H9 (cell line): ENCODE data around the gene DCAF12L1. TPM values are rescaled to one million over a fixed set of nuclear protein-coding genes. Genes with fewer than 3 reads are reported as not detected.
A peak's percentile ranks its signal among the peaks of the same experiment; 100 is the strongest.

Source experiments
- DNase-seq: peaks from one replicate; pipeline ENCODE4 v3.0.0-alpha.2; 2017
- H2AFZ ChIP-seq: one replicate; pipeline ENCODE4 v1.6.1; 2013; ENCODE audit warnings: mild to moderate bottlenecking, low read length, control low read depth, moderate library complexity
- H2AK5ac ChIP-seq: 2 replicates; pipeline ENCODE4 v1.6.1; 2013; ENCODE audit warnings: low read length, control low read depth, mixed read lengths; ENCODE audit not compliant: insufficient read length
- H2BK120ac ChIP-seq: one replicate; pipeline ENCODE4 v1.6.1; 2013; ENCODE audit warnings: low read depth, mild to moderate bottlenecking, low read length, control low read depth, inconsistent platforms; ENCODE audit not compliant: poor library complexity, severe bottlenecking
- H2BK12ac ChIP-seq: 2 replicates; pipeline ENCODE4 v1.6.1; 2013; ENCODE audit warnings: low read length, control low read depth, mixed read lengths, low read depth; ENCODE audit not compliant: insufficient read length
- H2BK15ac ChIP-seq: 2 replicates; pipeline ENCODE4 v1.6.1; 2013; ENCODE audit warnings: low read depth, low read length, control low read depth
- H2BK20ac ChIP-seq: one replicate; pipeline ENCODE4 v1.6.1; 2013; ENCODE audit warnings: low read depth, mild to moderate bottlenecking, low read length, control low read depth, inconsistent platforms; ENCODE audit not compliant: poor library complexity, severe bottlenecking
- H2BK5ac ChIP-seq: 2 replicates; pipeline ENCODE4 v1.6.1; 2013; ENCODE audit warnings: low read length, control low read depth, mixed read lengths; ENCODE audit not compliant: insufficient read length
- H3K14ac ChIP-seq: 2 replicates; pipeline ENCODE4 v1.6.1; 2013; ENCODE audit warnings: low read length, control low read depth; ENCODE audit not compliant: insufficient read depth
- H3K18ac ChIP-seq: 2 replicates; pipeline ENCODE4 v1.6.1; 2013; ENCODE audit warnings: low read depth, mild to moderate bottlenecking, mixed read lengths, low read length, control low read depth; ENCODE audit not compliant: insufficient read length
- H3K23ac ChIP-seq: 2 replicates; pipeline ENCODE4 v1.6.1; 2013; ENCODE audit warnings: low read length, control low read depth, mixed read lengths, low read depth; ENCODE audit not compliant: insufficient read length
- H3K23me2 ChIP-seq: 2 replicates; pipeline ENCODE4 v1.6.1; 2013; ENCODE audit warnings: low read depth, mild to moderate bottlenecking, mixed read lengths, low read length, control low read depth; ENCODE audit not compliant: insufficient read length, poor library complexity, severe bottlenecking
- H3K27ac ChIP-seq: 2 replicates; pipeline ENCODE4 v1.5.1; 2013; ENCODE audit warnings: low read length, control low read depth, mixed read lengths, low read depth; ENCODE audit not compliant: insufficient read length
- H3K27me3 ChIP-seq: 2 replicates; pipeline ENCODE4 v1.6.1; 2013; ENCODE audit warnings: low read length, control low read depth, inconsistent platforms; ENCODE audit not compliant: insufficient read depth
- H3K4ac ChIP-seq: 2 replicates; pipeline ENCODE4 v1.6.1; 2013; ENCODE audit warnings: low read depth, mild to moderate bottlenecking, control low read depth, inconsistent platforms, low read length, moderate library complexity
- H3K4me1 ChIP-seq: 2 replicates; pipeline ENCODE4 v1.6.1; 2013; ENCODE audit warnings: low read length, control low read depth, inconsistent platforms; ENCODE audit not compliant: insufficient read depth
- H3K4me2 ChIP-seq: 2 replicates; pipeline ENCODE4 v1.6.1; 2013; ENCODE audit warnings: low read length, control low read depth, mixed read lengths; ENCODE audit not compliant: insufficient read length, insufficient read depth
- H3K56ac ChIP-seq: 2 replicates; pipeline ENCODE4 v1.6.1; 2013; ENCODE audit warnings: low read depth, mild to moderate bottlenecking, mixed read lengths, low read length, control low read depth; ENCODE audit not compliant: insufficient read length
- H3K79me1 ChIP-seq: 2 replicates; pipeline ENCODE4 v1.6.1; 2013; ENCODE audit warnings: low read depth, mild to moderate bottlenecking, moderate library complexity, low read length, control low read depth, inconsistent platforms; ENCODE audit not compliant: insufficient read depth, poor library complexity, severe bottlenecking
- H3K79me2 ChIP-seq: 2 replicates; pipeline ENCODE4 v1.6.1; 2013; ENCODE audit warnings: low read length, control low read depth, inconsistent platforms; ENCODE audit not compliant: insufficient read depth
- H3K9ac ChIP-seq: 2 replicates; pipeline ENCODE4 v1.6.1; 2013; ENCODE audit warnings: low read length, control low read depth, mixed read lengths; ENCODE audit not compliant: insufficient read length; ENCODE audit errors: extremely low read depth
- H3K9me3 ChIP-seq: one replicate; pipeline ENCODE4 v1.6.1; 2013; ENCODE audit warnings: low read depth, low read length, inconsistent platforms; ENCODE audit not compliant: control insufficient read depth
- H3T11ph ChIP-seq: one replicate; pipeline ENCODE4 v1.6.1; 2013; ENCODE audit warnings: mild to moderate bottlenecking, low read length, control low read depth, inconsistent platforms
- H4K20me1 ChIP-seq: one replicate; pipeline ENCODE4 v1.6.1; 2013; ENCODE audit not compliant: control insufficient read depth, insufficient read length, insufficient read depth
- H4K5ac ChIP-seq: 2 replicates; pipeline ENCODE4 v1.6.1; 2013; ENCODE audit warnings: low read depth, mild to moderate bottlenecking, mixed read lengths, low read length, control low read depth; ENCODE audit not compliant: insufficient read length
- H4K8ac ChIP-seq: replicated peaks from 2 replicates; pipeline ENCODE4 v1.6.1; 2013; ENCODE audit warnings: low read length, control low read depth, mixed read lengths, low read depth; ENCODE audit not compliant: insufficient read length
- H4K91ac ChIP-seq: 2 replicates; pipeline ENCODE4 v1.6.1; 2013; ENCODE audit warnings: low read depth, mild to moderate bottlenecking, moderate library complexity, mixed read lengths, low read length, control low read depth; ENCODE audit not compliant: insufficient read length
- H3K27ac Mint-ChIP-seq, 3 experiments: 2 replicates in 2 of 3; 3 replicates in 1 of 3; pipeline ENCODE4 v1.8.0; 2020 to 2021; ENCODE audit warnings: mixed read lengths in 3 of 3, mild to moderate bottlenecking in 1 of 3, moderate library complexity in 1 of 3
- H3K27me3 Mint-ChIP-seq: 2 replicates; pipeline ENCODE4 v1.8.0; 2021; ENCODE audit warnings: low read depth, mild to moderate bottlenecking, moderate library complexity, mixed read lengths
- H3K36me3 Mint-ChIP-seq, 3 experiments: 2 replicates in 2 of 3; 3 replicates in 1 of 3; pipeline ENCODE4 v1.8.0; 2020 to 2021; ENCODE audit warnings: low read depth in 3 of 3, mixed read lengths in 3 of 3; ENCODE audit not compliant: insufficient read depth in 1 of 3
- H3K4me1 Mint-ChIP-seq, 2 experiments: 2 replicates each; pipeline ENCODE4 v1.8.0; 2020; ENCODE audit warnings: mixed read lengths in 2 of 2
- H3K4me3 Mint-ChIP-seq, 2 experiments: 2 replicates in 1 of 2; 3 replicates in 1 of 2; pipeline ENCODE4 v1.8.0; 2020 to 2021; ENCODE audit warnings: mild to moderate bottlenecking in 2 of 2, mixed read lengths in 2 of 2, moderate library complexity in 1 of 2
- H3K9me3 Mint-ChIP-seq, 2 experiments: 2 replicates in 1 of 2; 3 replicates in 1 of 2; pipeline ENCODE4 v1.8.0; 2020; ENCODE audit warnings: mild to moderate bottlenecking in 2 of 2, mixed read lengths in 2 of 2, moderate library complexity in 1 of 2
- WGBS: extraction: QIAGEN DNeasy Blood & Tissue Kit; methylation state at CpG from one replicate; pipeline ENCODE4 v1.1.7; 2013; ENCODE audit warnings: missing lambda C conversion rate, low lambda C conversion rate, mixed read lengths; ENCODE audit not compliant: insufficient read length; ENCODE audit errors: extremely low coverage; 5-methylcytosine and 5-hydroxymethylcytosine counted together
- total RNA-seq: library from RNA; stranded (reverse); gene quantifications from 2 replicates; pipeline ENCODE4 v1.2.1, GENCODE V29; 2021
- TF ChIP-seq, protein P1 (sequence below): fragments of 200-600 bp; sonication (generic); conservative IDR thresholded peaks from 3 replicates; pipeline ENCODE4 v1.8.0; 2021; ENCODE audit warnings: antibody characterized with exemption, mild to moderate bottlenecking

The DCAF12L1 gene
- total RNA-seq, 1 experiment from 2014 or later, result 4.2 TPM

GRCh38 chrX:126509923-126510322, 42.7 kb downstream of the DCAF12L1 start:
- no peak overlapping the region for H2AFZ ChIP-seq
- H3K4me2 ChIP-seq, result no peak overlapping the region
- Mint-ChIP-seq H3K4me3 (no peak overlapping the region), H3K9me3 (peaks cover 18 to 65% of the 10 kb centered on the region in 2 experiments), H3K36me3 (peaks cover 0 to 10% (median 0%) of the 10 kb centered on the region in 3 experiments; a peak in 5 of 7 replicates), H3K4me1 (no peaks in the 10 kb centered on the region), H3K27me3 (no peaks in the 10 kb centered on the region), H3K27ac (no peak overlapping the region)
- H3K14ac ChIP-seq, result no peak overlapping the region
- no peak overlapping the region for H2BK5ac ChIP-seq
- no peak overlapping the region for H4K91ac ChIP-seq
- H3T11ph ChIP-seq, result no peak overlapping the region
- H3K9me3 ChIP-seq, result no peaks in the 10 kb centered on the region
- no peak overlapping the region for H2BK15ac ChIP-seq
- H3K23me2 ChIP-seq, result no peaks in the 10 kb centered on the region
- no peak overlapping the region for H2BK120ac ChIP-seq
- H4K5ac ChIP-seq, result no peak overlapping the region
- no peaks in the 10 kb centered on the region for H4K20me1 ChIP-seq
- H3K79me2 ChIP-seq, result no peaks in the 10 kb centered on the region
- no peak overlapping the region for H3K56ac ChIP-seq
- DNase-seq, result no peak
- no peaks in the 10 kb centered on the region for H3K4me1 ChIP-seq
- no peak overlapping the region for H2AK5ac ChIP-seq
- WGBS, result no CpG with 5 or more reads among the region's 3 CpGs
- no peak overlapping the region for H2BK20ac ChIP-seq
- no peak overlapping the region for H3K18ac ChIP-seq
- no peaks in the 10 kb centered on the region for H3K27me3 ChIP-seq
- H3K9ac ChIP-seq, result no peak overlapping the region
- H3K4ac ChIP-seq, result no peak overlapping the region
- H3K27ac ChIP-seq, result no peak overlapping the region
- no peak overlapping the region for H2BK12ac ChIP-seq
- no peaks in the 10 kb centered on the region for H3K79me1 ChIP-seq
- H4K8ac ChIP-seq, result no peak overlapping the region
- H3K23ac ChIP-seq, result no peak overlapping the region
- TF ChIP-seq, protein P1, sequence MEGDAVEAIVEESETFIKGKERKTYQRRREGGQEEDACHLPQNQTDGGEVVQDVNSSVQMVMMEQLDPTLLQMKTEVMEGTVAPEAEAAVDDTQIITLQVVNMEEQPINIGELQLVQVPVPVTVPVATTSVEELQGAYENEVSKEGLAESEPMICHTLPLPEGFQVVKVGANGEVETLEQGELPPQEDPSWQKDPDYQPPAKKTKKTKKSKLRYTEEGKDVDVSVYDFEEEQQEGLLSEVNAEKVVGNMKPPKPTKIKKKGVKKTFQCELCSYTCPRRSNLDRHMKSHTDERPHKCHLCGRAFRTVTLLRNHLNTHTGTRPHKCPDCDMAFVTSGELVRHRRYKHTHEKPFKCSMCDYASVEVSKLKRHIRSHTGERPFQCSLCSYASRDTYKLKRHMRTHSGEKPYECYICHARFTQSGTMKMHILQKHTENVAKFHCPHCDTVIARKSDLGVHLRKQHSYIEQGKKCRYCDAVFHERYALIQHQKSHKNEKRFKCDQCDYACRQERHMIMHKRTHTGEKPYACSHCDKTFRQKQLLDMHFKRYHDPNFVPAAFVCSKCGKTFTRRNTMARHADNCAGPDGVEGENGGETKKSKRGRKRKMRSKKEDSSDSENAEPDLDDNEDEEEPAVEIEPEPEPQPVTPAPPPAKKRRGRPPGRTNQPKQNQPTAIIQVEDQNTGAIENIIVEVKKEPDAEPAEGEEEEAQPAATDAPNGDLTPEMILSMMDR, result peak; percentile 20; the same call in 2 of the 3 replicates
